ENCODE measurements around the gene ACE2. TPM values are rescaled to one million over a fixed set of nuclear protein-coding genes. Genes with fewer than 3 reads are reported as not detected.

The ACE2 gene
- total RNA-seq, 1 experiment from 2014 or later: not detected

- Histone ChIP-seq H2BK5ac (ENCODE audit: insufficient read length, low read length) (no peak overlapping the region), H2BK120ac (ENCODE audit: low read depth, low read length, poor library complexity, severe bottlenecking) (no peak overlapping the region), H3K79me1 (ENCODE audit: insufficient read depth, low read depth, low read length, poor library complexity, severe bottlenecking) (no peaks in the 10 kb centered on the region), H4K5ac (ENCODE audit: insufficient read length, low read depth, low read length) (no peak overlapping the region), H3K18ac (ENCODE audit: insufficient read length, low read depth, low read length) (no peak overlapping the region), H3K14ac (ENCODE audit: insufficient read depth, low read length) (no peak overlapping the region), H2BK12ac (ENCODE audit: insufficient read length, low read depth, low read length) (no peak overlapping the region), H2AFZ (ENCODE audit: low read length) (no peak overlapping the region), H3T11ph (ENCODE audit: low read length) (no peak overlapping the region), H2AK5ac (ENCODE audit: insufficient read length, low read length) (no peak overlapping the region), H4K91ac (ENCODE audit: insufficient read length, low read depth, low read length) (no peak overlapping the region), H3K9ac (ENCODE audit: extremely low read depth, insufficient read length, low read length) (no peak overlapping the region), H3K27ac (ENCODE audit: insufficient read length, low read depth, low read length) (no peak overlapping the region), H2BK15ac (ENCODE audit: low read depth, low read length) (no peak overlapping the region), H3K9me3 (ENCODE audit: control insufficient read depth, low read depth, low read length) (no peaks in the 10 kb centered on the region), H2BK20ac (ENCODE audit: low read depth, low read length, poor library complexity, severe bottlenecking) (no peak overlapping the region), H3K23ac (ENCODE audit: insufficient read length, low read depth, low read length) (no peak overlapping the region), H3K27me3 (ENCODE audit: insufficient read depth, low read length) (no peaks in the 10 kb centered on the region), H3K4ac (ENCODE audit: low read depth, low read length) (no peak overlapping the region), H3K4me2 (ENCODE audit: insufficient read depth, insufficient read length, low read length) (no peak overlapping the region), H4K8ac (replicated peaks; ENCODE audit: insufficient read length, low read depth, low read length) (no peak overlapping the region), H3K56ac (ENCODE audit: insufficient read length, low read depth, low read length) (no peak overlapping the region), H3K23me2 (ENCODE audit: insufficient read length, low read depth, low read length, poor library complexity, severe bottlenecking) (no peaks in the 10 kb centered on the region), H3K4me1 (ENCODE audit: insufficient read depth, low read length) (no peaks in the 10 kb centered on the region), H4K20me1 (ENCODE audit: control insufficient read depth, insufficient read depth, insufficient read length) (no peaks in the 10 kb centered on the region), H3K79me2 (ENCODE audit: insufficient read depth, low read length) (no peaks in the 10 kb centered on the region)
- Mint-ChIP-seq H3K36me3 (ENCODE audit: insufficient read depth in 1 of 3, low read depth in 3 of 3) (no peaks in the 10 kb centered on the region), H3K27me3 (ENCODE audit: low read depth) (peaks cover 1% of the 10 kb centered on the region; the same call in 1 of the 2 replicates), H3K27ac (no peak overlapping the region), H3K4me1 (peaks cover 36 to 41% of the 10 kb centered on the region in 2 experiments), H3K9me3 (no peaks in the 10 kb centered on the region), H3K4me3 (no peak overlapping the region)
- WGBS (ENCODE audit: extremely low coverage, insufficient read length, low lambda C conversion rate): no CpG with 5 or more reads among the region's 1 CpG
- no peak for DNase-seq
- peak; percentile 54 for TF ChIP-seq CTCF (conservative IDR thresholded peaks at IDR 0.05)
Observed at GRCh38 chrX:15566244-15566643, 34.5 kb downstream of the ACE2 start.

Measured in H9 (cell line).